Spleen (tissue), 7 donors: Measurements from ENCODE around the gene BNIP3.

ENCODE experiments used
- POLR2A ChIP-seq, 3 donors: fragments of 450-650 bp; IDR thresholded peaks; one replicate each; pipeline ENCODE4 v1.5.1; 2017; ENCODE audit warnings: antibody characterized with exemption in 3 of 3, mild to moderate bottlenecking in 1 of 3
- TF ChIP-seq, protein P1 (sequence below), 11 experiments: fragments of 200-600 bp in 7 of 11; fragments of 450-650 bp in 4 of 11; sonication (generic) in 4 of 11; IDR thresholded peaks in 8 of 11; conservative IDR thresholded peaks in 3 of 11; 1 replicate in 7 of 11; 2 replicates in 4 of 11; pipeline versions ENCODE4 v1.4.0 to v1.8.0; 2016 to 2021; ENCODE audit warnings: antibody characterized with exemption in 11 of 11, inconsistent platforms in 4 of 11, mild to moderate bottlenecking in 1 of 11
- donor health status: DM: no; HTN: no; CAD: no; lungs with moderate emphysema.
- donor health status: DM: no; HTN: no; CAD: no.
- donor health status: DM: no; HTN: no; CAD: no.

GRCh38 chr10:132028706-132029105 is 47.0 kb upstream of the BNIP3 start:
- TF ChIP-seq POLR2A (IDR thresholded peaks at IDR 0.05): no peak
- TF ChIP-seq, protein P1, sequence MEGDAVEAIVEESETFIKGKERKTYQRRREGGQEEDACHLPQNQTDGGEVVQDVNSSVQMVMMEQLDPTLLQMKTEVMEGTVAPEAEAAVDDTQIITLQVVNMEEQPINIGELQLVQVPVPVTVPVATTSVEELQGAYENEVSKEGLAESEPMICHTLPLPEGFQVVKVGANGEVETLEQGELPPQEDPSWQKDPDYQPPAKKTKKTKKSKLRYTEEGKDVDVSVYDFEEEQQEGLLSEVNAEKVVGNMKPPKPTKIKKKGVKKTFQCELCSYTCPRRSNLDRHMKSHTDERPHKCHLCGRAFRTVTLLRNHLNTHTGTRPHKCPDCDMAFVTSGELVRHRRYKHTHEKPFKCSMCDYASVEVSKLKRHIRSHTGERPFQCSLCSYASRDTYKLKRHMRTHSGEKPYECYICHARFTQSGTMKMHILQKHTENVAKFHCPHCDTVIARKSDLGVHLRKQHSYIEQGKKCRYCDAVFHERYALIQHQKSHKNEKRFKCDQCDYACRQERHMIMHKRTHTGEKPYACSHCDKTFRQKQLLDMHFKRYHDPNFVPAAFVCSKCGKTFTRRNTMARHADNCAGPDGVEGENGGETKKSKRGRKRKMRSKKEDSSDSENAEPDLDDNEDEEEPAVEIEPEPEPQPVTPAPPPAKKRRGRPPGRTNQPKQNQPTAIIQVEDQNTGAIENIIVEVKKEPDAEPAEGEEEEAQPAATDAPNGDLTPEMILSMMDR (IDR thresholded peaks at IDR 0.05 in 8 of 11, conservative IDR thresholded peaks at IDR 0.05 in 3 of 11): no peak
